GM18511 (cell line): Measurements from ENCODE around the gene OTOF.

Experiments
- ATAC-seq: cut with Tn5 transposase; IDR thresholded peaks from one replicate; pipeline ENCODE4 v1.9.1; 2021; ENCODE audit warnings: mild to moderate bottlenecking, moderate library complexity; ENCODE audit not compliant: unreplicated experiment

OTOF gene

GRCh38 chr2:26454561-26455001, 23.3 kb downstream of the OTOF start:
- no peak for ATAC-seq

- ATAC-seq: no peak
These were observed 24.2 kb downstream of the OTOF start for GRCh38 chr2:26453421-26454329.

GRCh38 chr2:26451700-26452099, 26.2 kb downstream of the OTOF start:
- ATAC-seq: no peak

- no peak for ATAC-seq
These were observed 27.8 kb downstream of the OTOF start for GRCh38 chr2:26450031-26450635.

GRCh38 chr2:26449278-26450030, 28.5 kb downstream of the OTOF start:
- ATAC-seq: no peak

GRCh38 chr2:26448651-26449050, 29.3 kb downstream of the OTOF start:
- ATAC-seq: no peak

- no peak for ATAC-seq
These were observed 33.7 kb downstream of the OTOF start for GRCh38 chr2:26444236-26444635.

- no peak for ATAC-seq
These were observed 35.2 kb downstream of the OTOF start for GRCh38 chr2:26442707-26443106.

GRCh38 chr2:26442301-26442700, 35.6 kb downstream of the OTOF start:
- ATAC-seq: no peak

- no peak for ATAC-seq
These were observed 39.0 kb downstream of the OTOF start for GRCh38 chr2:26438926-26439325.

- ATAC-seq: no peak
These were observed 39.4 kb downstream of the OTOF start for GRCh38 chr2:26438526-26438925.

GRCh38 chr2:26435106-26435505, 42.8 kb downstream of the OTOF start:
- ATAC-seq: no peak

- ATAC-seq: no peak
These were observed 45.1 kb downstream of the OTOF start for GRCh38 chr2:26432859-26433258.

GRCh38 chr2:26432363-26432762, 45.6 kb downstream of the OTOF start:
- no peak for ATAC-seq

- no peak for ATAC-seq
These were observed 47.1 kb downstream of the OTOF start for GRCh38 chr2:26430826-26431225.

- no peak for ATAC-seq
These were observed 47.9 kb downstream of the OTOF start for GRCh38 chr2:26429779-26430578.

- ATAC-seq: no peak
These were observed 49.1 kb downstream of the OTOF start for GRCh38 chr2:26428846-26429245.

- no peak for ATAC-seq
These were observed 53.7 kb downstream of the OTOF start for GRCh38 chr2:26424221-26424620.

GRCh38 chr2:26423750-26424149, 54.2 kb downstream of the OTOF start:
- ATAC-seq: no peak

- no peak for ATAC-seq
These were observed 54.8 kb downstream of the OTOF start for GRCh38 chr2:26422947-26423629.
